PFSK-1 (cell line): ENCODE data around the gene OR52B2.

Experiments
- FOXP2 ChIP-seq: optimal IDR thresholded peaks from 2 replicates; pipeline ENCODE3; 2011; ENCODE audit warnings: borderline replicate concordance, control low read depth, inconsistent platforms; ENCODE audit not compliant: insufficient read depth; ENCODE audit errors: extremely low read length, extremely low read depth
- POLR2AphosphoS5 ChIP-seq: IDR thresholded peaks from 2 replicates; pipeline ENCODE4 v1.6.1; 2012; ENCODE audit warnings: low read depth, mild to moderate bottlenecking, control low read depth, low read length, moderate library complexity
- REST ChIP-seq, 2 experiments: IDR thresholded peaks; 2 replicates each; pipeline versions ENCODE4 v1.6.1 to v1.8.0; 2011 to 2012; ENCODE audit warnings: low read depth in 2 of 2, low read length in 2 of 2, control low read depth in 1 of 2, inconsistent platforms in 1 of 2, mild to moderate bottlenecking in 1 of 2, moderate library complexity in 1 of 2; ENCODE audit not compliant: insufficient read depth in 1 of 2
- SIN3A ChIP-seq: IDR thresholded peaks from 2 replicates; pipeline ENCODE4 v1.6.1; 2012; ENCODE audit warnings: mild to moderate bottlenecking, low read length, moderate library complexity, borderline replicate concordance; ENCODE audit not compliant: insufficient read depth
- TAF1 ChIP-seq: IDR thresholded peaks from 2 replicates; pipeline ENCODE4 v1.6.1; 2012; ENCODE audit warnings: low read length, control low read depth, borderline replicate concordance; ENCODE audit not compliant: insufficient read depth

OR52B2 gene

GRCh38 chr11:6204706-6205105 lies 34.6 kb upstream of the OR52B2 start:
- TF ChIP-seq POLR2AphosphoS5 = no peak

- TF ChIP-seq SIN3A (no peak), TAF1 (no peak), POLR2AphosphoS5 (no peak), FOXP2 (no peak), REST (IDR thresholded peaks at IDR 0.05; ENCODE audit: insufficient read depth in 1 of 2, low read depth in 2 of 2, low read length in 2 of 2) (no peak)
Observed at GRCh38 chr11:6203327-6203726, 33.2 kb upstream of the OR52B2 start.

- TF ChIP-seq TAF1 (no peak), SIN3A (no peak), POLR2AphosphoS5 (no peak), REST (IDR thresholded peaks at IDR 0.05; ENCODE audit: insufficient read depth in 1 of 2, low read depth in 2 of 2, low read length in 2 of 2) (no peak), FOXP2 (no peak)
Observed at GRCh38 chr11:6202041-6202440, 31.9 kb upstream of the OR52B2 start.

- TF ChIP-seq POLR2AphosphoS5 = no peak
- TF ChIP-seq TAF1 = no peak
- TF ChIP-seq REST (IDR thresholded peaks at IDR 0.05; ENCODE audit: insufficient read depth in 1 of 2, low read depth in 2 of 2, low read length in 2 of 2) = no peak
- no peak for TF ChIP-seq SIN3A
- no peak for TF ChIP-seq FOXP2
Observed at GRCh38 chr11:6201481-6201880, 31.4 kb upstream of the OR52B2 start.

GRCh38 chr11:6200975-6201374 lies 30.8 kb upstream of the OR52B2 start:
- TF ChIP-seq TAF1 = no peak
- TF ChIP-seq FOXP2 = no peak
- no peak for TF ChIP-seq REST (IDR thresholded peaks at IDR 0.05; ENCODE audit: insufficient read depth in 1 of 2, low read depth in 2 of 2, low read length in 2 of 2)
- TF ChIP-seq SIN3A = no peak
- TF ChIP-seq POLR2AphosphoS5 = no peak

- TF ChIP-seq REST (IDR thresholded peaks at IDR 0.05; ENCODE audit: insufficient read depth in 1 of 2, low read depth in 2 of 2, low read length in 2 of 2) (no peak), POLR2AphosphoS5 (no peak), SIN3A (no peak), TAF1 (no peak), FOXP2 (no peak)
Observed at GRCh38 chr11:6199174-6199810, 29.2 kb upstream of the OR52B2 start, which contains the start of gene OR52W1. Gene OR52W1 (plus strand): TSS chr11:6199224. CDS start chr11:6199224, 0 bp downstream.
